HG03108 (cell line): Measurements from ENCODE around the gene BNIP2.
"Not testable (repeated sequence)": the region's sequence is repeated elsewhere in the genome, so short reads cannot be mapped to it uniquely, and the experiment has no call there.

Source experiments
- ATAC-seq: cut with Tn5 transposase; IDR thresholded peaks from one replicate; pipeline ENCODE4 v1.9.1; 2021; ENCODE audit warnings: moderate library complexity; ENCODE audit not compliant: unreplicated experiment

Gene BNIP2, protein sequence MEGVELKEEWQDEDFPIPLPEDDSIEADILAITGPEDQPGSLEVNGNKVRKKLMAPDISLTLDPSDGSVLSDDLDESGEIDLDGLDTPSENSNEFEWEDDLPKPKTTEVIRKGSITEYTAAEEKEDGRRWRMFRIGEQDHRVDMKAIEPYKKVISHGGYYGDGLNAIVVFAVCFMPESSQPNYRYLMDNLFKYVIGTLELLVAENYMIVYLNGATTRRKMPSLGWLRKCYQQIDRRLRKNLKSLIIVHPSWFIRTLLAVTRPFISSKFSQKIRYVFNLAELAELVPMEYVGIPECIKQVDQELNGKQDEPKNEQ

DNA sequence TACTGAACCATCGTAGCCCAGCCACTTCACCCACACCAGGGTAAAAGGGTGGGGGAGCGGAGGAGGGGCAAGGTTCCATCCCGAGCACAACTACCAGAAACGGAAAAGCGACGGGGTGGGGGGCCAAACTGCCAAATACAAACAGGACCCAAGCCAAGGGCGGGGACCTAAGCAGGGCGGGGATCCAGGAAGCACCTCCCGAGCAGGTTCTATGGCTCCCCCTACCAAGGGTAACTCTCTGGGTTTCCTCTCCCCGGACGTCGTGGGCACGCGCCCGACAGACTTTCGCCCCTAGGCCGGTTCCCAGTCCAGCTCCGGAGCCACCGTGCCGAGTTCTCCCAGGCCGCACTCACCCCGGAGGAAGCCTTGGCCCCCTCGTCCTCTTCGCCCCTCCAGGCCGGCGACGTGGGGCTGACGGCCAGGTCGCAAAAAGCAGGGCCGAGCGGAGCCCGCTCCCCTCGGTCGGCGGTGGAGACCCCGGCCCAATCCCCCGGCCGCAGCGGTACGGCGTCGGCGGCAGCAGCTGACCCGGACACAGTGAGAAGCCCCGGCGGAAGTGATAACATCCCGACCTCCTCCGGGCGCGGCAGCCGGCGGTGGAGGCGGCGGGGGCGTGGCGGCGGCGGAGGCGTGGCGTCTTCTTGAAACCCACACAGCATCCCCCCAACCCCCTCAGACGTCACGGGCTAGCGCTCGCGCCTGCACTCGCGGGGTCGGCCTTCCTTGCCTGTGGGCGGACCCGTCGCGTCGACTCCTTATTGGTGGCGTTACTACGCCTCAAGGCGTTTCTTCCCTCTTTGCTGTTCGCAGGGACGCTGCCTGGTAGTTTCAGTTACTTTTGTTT is at the start of gene BNIP2:
BNIP2 (minus strand) TSS at position 539 of the 844 bp plus-strand sequence. CDS start 6,863 bp downstream, outside the sequence.
- ATAC-seq = peak; percentile 76

DNA sequence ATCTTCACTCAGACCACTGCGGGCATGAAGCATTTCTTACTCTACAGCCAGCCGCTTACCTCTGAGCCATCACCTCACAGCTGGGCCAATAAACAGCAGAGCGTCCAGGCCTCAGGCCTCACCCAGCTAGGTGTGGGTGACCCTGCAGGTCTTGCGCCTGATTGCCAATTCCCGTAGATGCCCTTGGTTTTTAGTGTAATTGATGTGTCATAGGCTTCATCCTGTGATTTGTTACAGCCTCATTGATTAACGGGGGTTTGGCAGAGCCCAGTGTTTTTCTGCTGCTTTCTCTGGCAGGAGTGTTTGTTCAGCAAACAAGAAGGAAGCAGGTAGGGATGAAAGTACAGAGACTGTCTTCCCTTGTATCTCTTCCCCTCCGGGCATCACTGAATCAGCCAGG is 49.6 kb upstream of the BNIP2 start:
- ATAC-seq = no peak

DNA sequence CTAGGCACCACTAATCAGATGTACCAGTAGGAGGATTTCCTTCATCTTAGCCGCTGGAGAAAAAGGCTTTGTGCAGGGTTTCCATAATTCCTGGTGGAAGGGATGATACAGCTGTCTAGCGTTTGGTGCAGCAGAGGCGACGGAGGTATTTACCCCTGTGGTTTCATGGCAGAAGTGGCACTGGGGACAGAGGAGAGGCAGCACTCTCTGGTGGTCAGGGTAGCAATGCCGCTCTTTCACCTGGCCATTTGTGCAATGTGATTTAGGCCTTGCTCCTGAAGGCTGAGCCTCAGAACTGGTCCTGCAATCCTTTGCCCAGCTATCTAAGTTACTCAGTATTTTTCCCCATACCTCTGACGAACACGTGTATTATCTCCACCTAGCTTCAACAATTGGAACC is 47.1 kb upstream of the BNIP2 start:
- ATAC-seq = no peak

DNA sequence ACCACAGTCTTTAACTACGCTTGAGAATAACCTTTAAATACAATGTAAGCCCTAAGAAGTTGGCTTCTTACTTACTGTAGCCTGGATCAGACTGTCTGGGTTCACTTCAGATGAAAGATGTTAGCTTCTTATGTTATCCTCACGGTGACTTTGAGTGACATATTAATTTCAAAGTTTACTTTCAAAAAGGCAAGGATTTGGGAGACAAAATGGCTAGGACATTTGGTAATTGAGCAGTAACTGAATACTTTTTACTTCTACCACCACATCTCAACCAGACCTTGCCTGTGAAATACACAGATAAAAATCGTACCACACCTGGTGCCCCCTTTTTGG is 36.0 kb upstream of the BNIP2 start:
- ATAC-seq = no peak

DNA sequence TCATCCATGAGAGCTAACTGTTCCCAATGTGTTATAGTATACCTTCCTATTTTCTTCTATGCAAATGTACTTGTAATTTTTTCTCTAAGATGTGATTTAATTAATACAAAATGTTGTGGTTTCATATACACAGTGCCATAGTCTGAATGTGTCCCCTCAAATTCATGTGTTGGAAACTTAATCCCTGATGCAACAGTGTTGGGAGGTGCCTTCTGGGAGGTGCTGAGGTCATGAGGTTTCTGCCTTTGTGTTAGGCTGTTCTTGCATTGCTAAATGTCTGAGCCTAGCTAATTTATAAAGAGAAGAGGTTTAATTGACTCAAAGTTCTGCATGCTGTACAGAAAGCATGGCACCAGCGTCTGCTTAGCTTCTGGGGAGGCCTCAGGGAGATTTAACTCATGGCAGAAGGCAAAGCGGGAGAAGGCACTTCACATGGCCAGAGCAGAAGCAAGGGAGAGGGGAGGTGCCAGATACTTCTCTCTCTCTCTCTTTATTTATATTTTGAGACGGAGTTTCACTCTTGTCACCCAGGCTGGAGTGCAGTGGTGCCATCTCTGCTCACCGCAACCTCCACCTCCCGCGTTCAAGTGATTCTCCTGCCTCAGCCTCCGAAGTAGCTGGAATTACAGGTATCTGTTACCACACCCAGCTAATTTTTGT is 34.7 kb upstream of the BNIP2 start:
- ATAC-seq = no peak

DNA sequence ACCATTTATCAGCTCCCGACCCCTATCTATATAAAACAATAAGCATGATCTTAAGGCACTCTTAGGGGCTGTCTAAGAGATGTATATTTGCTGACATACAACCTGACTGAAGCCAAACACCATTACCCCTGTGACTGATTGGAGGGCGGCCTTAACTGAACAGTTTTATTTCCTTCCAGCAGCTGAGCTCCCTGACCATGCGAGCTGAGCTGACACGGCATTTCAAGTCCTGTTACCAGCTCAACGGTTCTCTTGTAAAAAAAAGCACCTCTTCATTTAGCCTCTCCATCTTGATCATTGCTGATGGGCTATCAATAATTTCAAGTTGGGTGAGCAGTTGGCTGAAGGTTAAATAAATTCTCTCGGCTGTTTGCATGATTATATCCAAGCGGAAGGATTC is 33.4 kb upstream of the BNIP2 start:
- no peak for ATAC-seq

DNA sequence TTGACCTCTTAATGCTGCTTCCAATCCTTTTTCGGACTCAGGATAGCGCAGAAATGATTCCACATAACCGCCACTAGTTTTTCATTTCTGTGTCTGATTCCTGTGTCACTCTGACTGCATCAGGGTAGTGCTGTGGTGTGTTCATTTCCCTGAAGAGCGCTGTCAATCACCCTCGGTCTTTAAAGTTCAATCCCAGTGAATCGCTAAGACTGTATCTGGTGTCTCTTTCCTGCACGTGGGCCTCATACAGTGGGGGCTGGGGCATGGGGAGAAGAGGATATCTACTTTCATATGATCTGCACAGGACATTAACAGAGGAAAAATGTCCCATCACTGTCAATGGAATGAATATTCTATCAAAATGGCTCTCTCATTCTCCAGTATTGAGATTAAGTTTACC is 32.9 kb upstream of the BNIP2 start:
- ATAC-seq = no peak

- no peak for ATAC-seq
Measured at GRCh38 chr15:59721411-59721810, 32.3 kb upstream of the BNIP2 start.

DNA sequence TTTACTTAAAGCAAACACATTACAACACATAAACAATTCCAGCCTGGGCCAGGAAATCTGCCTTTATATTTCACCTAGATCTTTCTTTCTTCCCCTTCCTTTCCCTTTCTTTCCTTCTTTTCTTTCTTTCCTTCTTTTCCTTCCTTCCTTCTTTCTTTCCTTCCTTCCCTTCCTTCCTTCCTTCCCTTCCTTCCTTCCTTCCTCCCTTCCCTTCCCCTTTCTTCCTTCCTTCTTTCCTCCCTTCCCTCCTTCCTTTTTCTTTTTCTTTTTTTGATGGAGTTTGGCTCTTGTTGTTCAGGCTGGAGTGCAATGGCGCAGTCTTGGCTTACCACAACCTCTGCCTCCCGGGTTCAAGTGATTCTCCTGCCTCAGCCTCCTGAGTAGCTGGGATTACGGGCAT is 24.1 kb upstream of the BNIP2 start:
- no peak for ATAC-seq

GRCh38 chr15:59711451-59712243 is 22.5 kb upstream of the BNIP2 start:
- ATAC-seq = no peak

DNA sequence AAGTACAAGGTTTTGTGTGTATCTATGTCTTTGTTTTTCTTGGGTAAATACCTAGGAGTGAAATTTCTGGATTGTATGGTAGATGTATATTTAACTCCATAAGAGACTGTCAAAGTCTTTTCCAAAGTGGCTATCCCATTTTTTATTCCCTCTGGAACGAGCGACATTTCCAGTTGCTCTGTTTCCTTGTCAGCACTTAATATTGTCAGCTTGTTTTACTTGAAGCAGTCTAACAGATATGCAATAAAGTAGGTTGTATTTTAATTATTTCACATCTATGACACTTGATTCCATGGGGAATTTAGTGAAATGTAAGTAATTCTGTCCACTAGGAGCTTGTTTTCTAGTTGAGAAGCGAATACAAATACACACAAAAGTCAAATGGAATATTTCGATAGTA is 18.5 kb upstream of the BNIP2 start:
- no peak for ATAC-seq

GRCh38 chr15:59703979-59704796 is 15.1 kb upstream of the BNIP2 start:
- ATAC-seq = no peak

GRCh38 chr15:59702351-59702750 is 13.2 kb upstream of the BNIP2 start:
- ATAC-seq = no peak

DNA sequence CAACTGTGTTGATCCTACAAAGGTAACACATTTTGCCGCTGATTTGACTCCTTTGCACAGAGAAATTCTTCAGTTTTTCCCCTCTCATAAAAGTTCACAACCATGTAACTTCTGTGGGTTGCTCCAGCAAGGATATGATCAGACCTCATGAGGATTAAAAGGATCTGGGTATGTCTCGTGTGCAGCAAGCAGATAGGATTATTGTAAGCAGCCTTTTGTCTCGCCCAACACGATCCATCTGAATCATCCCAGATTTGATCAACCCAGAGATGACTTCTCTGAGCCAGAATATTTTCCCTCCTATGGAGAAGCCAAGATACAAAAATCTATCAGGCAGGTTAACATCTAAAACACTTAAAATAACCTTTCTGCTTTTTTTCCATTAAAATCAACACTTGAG is 12.8 kb upstream of the BNIP2 start:
- ATAC-seq = no peak

DNA sequence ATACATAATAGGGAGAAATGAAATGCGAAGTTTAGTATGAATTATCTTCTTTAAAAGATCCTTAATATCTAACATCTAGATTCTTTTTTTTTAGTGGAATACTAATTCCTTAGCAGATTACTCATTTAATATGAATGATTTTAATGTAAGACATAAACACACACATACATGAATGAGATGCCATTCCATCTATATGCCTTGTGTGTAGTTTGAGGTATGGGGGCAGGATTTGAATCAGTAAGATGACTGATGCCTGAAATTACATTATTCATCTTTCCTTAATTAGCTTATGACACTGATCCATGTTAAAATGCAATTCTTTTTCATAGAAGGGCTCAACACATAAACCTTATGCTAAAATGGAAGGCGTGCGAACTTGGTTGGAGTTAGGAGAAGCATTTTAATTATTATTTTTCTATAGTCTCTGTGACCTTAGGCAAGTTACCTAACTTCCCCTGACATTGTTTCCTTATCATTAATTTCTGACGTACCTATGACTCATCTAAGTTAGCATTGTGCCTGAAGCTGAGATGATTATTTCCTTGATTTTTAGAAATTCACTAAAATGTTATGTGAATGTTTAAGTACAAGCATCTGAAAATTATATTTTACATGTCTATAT is 10.8 kb upstream of the BNIP2 start:
- no peak for ATAC-seq

GRCh38 chr15:59698065-59698464 is 8.9 kb upstream of the BNIP2 start:
- not testable (repeated sequence) for ATAC-seq

- ATAC-seq = no peak
Measured at GRCh38 chr15:59696332-59696731, 7.2 kb upstream of the BNIP2 start.

- no peak for ATAC-seq
Measured at GRCh38 chr15:59694779-59695178, 5.7 kb upstream of the BNIP2 start.

DNA sequence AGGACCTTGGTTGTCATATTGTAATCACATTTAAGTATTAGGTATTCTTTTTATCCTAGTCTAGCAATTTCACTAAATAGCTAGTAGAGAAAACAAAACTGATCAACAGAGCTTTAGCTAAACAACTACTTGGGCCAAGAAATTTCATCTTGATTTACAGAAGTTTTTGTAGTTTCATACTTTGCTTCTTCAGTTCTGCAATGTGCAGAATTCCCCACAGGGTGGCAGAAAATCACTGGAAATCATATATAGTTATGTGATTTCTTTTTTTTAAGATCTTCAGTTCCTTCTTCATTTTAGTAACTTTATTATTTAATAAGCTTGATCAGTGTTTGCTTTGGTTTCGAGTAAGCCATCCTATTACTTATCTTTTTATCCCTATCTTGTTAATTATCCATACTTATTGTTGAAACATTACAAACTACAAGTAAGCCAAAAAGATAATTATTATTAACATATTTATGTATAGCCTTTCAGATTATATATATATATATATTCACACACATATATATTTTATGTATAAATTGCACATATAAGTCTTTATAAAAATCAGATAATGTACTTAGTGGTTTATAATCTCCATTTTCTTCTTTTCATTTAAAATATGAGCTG is 2.2 kb upstream of the BNIP2 start:
- ATAC-seq = no peak
